ENCODE data around the gene DNAJB5. TPM values are rescaled to one million over a fixed set of nuclear protein-coding genes. Genes with fewer than 3 reads are reported as not detected.
A peak's percentile ranks its signal among the peaks of the same experiment; 100 is the strongest.

Gene DNAJB5
- total RNA-seq, 2 donors from 2014 or later = 1.6 to 8.5 TPM

GRCh38 chr9:34957492-34958410 lies 31.8 kb upstream of the DNAJB5 start, which contains the start of gene PHF24:
Gene PHF24, plus strand, starts transcription at chr9:34958285. Its CDS starts 13,014 bp downstream, at chr9:34971299.
- intact Hi-C loops (cut with DNase I) = no loop called here
- Histone ChIP-seq H3K36me3 (no peaks in the 10 kb centered on the region), H3K27ac (no peak within 1 kb of the TSS), H3K9ac (ENCODE audit: low read depth in 2 of 2, low read length in 2 of 2) (no peak within 1 kb of the TSS), H3K27me3 (peaks cover 34% of the 10 kb centered on the region), H3K9me3 (no peaks in the 10 kb centered on the region), H3K4me3 (peak within 1 kb of the TSS; percentile 20), H3K4me1 (no peaks in the 10 kb centered on the region)
- TF ChIP-seq CTCF (IDR thresholded peaks at IDR 0.05) = no peak
- no peak for DNase-seq

- Histone ChIP-seq H3K4me3 (no peak overlapping the region), H3K9ac (ENCODE audit: low read depth in 2 of 2, low read length in 2 of 2) (no peak overlapping the region), H3K27me3 (peaks cover 34% of the 10 kb centered on the region)
These were observed 31.0 kb upstream of the DNAJB5 start for GRCh38 chr9:34958411-34958982.

GRCh38 chr9:34959461-34959860 lies 30.1 kb upstream of the DNAJB5 start:
- Histone ChIP-seq H3K4me1 (no peaks in the 10 kb centered on the region), H3K9me3 (no peaks in the 10 kb centered on the region), H3K27ac (no peak overlapping the region), H3K36me3 (no peaks in the 10 kb centered on the region), H3K4me3 (no peak overlapping the region), H3K27me3 (peaks cover 34% of the 10 kb centered on the region), H3K9ac (ENCODE audit: low read depth in 2 of 2, low read length in 2 of 2) (no peak overlapping the region)
- no peak for DNase-seq
- TF ChIP-seq CTCF (IDR thresholded peaks at IDR 0.05) = no peak
- intact Hi-C loops (cut with DNase I) = no loop called here

More at GRCh38 chr9:34958411-34958982, 31.0 kb upstream of the DNAJB5 start:
- intact Hi-C loops (cut with DNase I) = no loop called here
- Histone ChIP-seq H3K4me1 (no peaks in the 10 kb centered on the region), H3K27ac (no peak overlapping the region), H3K9me3 (no peaks in the 10 kb centered on the region), H3K36me3 (no peaks in the 10 kb centered on the region)
- DNase-seq = no peak
- no peak for TF ChIP-seq CTCF (IDR thresholded peaks at IDR 0.05)

GRCh38 chr9:34961574-34962490 lies 27.7 kb upstream of the DNAJB5 start:
- H3K9me3 ChIP-seq = no peaks in the 10 kb centered on the region
- no peak for DNase-seq
- H3K9ac ChIP-seq (ENCODE audit: low read depth in 2 of 2, low read length in 2 of 2) = no peak overlapping the region
- H3K27me3 ChIP-seq = peaks cover 26% of the 10 kb centered on the region
- no peak for TF ChIP-seq CTCF (IDR thresholded peaks at IDR 0.05)
- no peaks in the 10 kb centered on the region for H3K36me3 ChIP-seq
- H3K27ac ChIP-seq = no peak overlapping the region
- intact Hi-C loops (cut with DNase I) = no loop called here
- H3K4me1 ChIP-seq = no peaks in the 10 kb centered on the region
- H3K4me3 ChIP-seq = no peak overlapping the region

GRCh38 chr9:34962546-34962945 lies 27.0 kb upstream of the DNAJB5 start:
- DNase-seq = no peak
- no peak for TF ChIP-seq CTCF (IDR thresholded peaks at IDR 0.05)
- H3K27ac ChIP-seq = no peak overlapping the region
- intact Hi-C loops (cut with DNase I) = no loop called here
- no peak overlapping the region for H3K4me3 ChIP-seq
- no peaks in the 10 kb centered on the region for H3K4me1 ChIP-seq
- H3K9me3 ChIP-seq = no peaks in the 10 kb centered on the region
- peaks cover 20% of the 10 kb centered on the region for H3K27me3 ChIP-seq
- no peak overlapping the region for H3K9ac ChIP-seq (ENCODE audit: low read depth in 2 of 2, low read length in 2 of 2)
- H3K36me3 ChIP-seq = no peaks in the 10 kb centered on the region

All from colonic mucosa (tissue), 4 donors.